Measurements from ENCODE around the gene TYW1.
"Not testable (repeated sequence)": the region's sequence is repeated elsewhere in the genome, so short reads cannot be mapped to it uniquely, and the experiment has no call there.

The TYW1 gene

DNA sequence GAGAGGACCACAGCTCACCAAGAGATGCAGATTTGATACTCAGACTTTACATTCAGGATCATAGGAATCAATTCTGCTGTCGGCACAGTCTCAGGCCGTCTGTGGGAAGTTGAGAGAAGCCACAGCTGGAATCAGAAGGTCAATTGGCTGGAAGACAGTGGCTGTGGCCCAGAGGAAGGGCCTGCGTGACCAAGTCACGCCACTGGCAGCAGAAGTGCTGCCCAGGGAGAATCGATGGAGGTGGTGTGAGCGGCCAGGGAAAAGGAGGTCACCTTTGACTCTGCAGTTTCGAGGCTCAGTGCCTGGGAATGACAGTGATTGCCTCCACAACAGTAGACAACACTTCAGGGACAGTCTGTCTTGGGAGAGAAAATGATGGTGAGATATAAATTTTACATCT is 239.6 kb downstream of the TYW1 start:
- H3K27ac ChIP-seq (ENCODE audit: low read depth, low read length) = peak overlapping the region; percentile 3
- H3K4me3 ChIP-seq (ENCODE audit: low read depth in 1 of 5, low read length in 5 of 5); H3K9ac ChIP-seq (ENCODE audit: low read length in 5 of 5); H3K9me3 ChIP-seq (ENCODE audit: control insufficient read depth in 5 of 5, low read length in 5 of 5); H3K27me3 ChIP-seq (ENCODE audit: control insufficient read depth in 5 of 5, insufficient read depth in 4 of 5, low read length in 5 of 5); H3K36me3 ChIP-seq (ENCODE audit: control insufficient read depth in 5 of 5, insufficient read depth in 5 of 5, low read length in 5 of 5); H3K4me1 ChIP-seq (ENCODE audit: control insufficient read depth in 5 of 5, insufficient read depth in 5 of 5, low read length in 5 of 5): not testable (repeated sequence)

- not testable (repeated sequence) for H3K4me3 ChIP-seq (ENCODE audit: low read depth in 1 of 5, low read length in 5 of 5); H3K4me1 ChIP-seq (ENCODE audit: control insufficient read depth in 5 of 5, insufficient read depth in 5 of 5, low read length in 5 of 5); H3K36me3 ChIP-seq (ENCODE audit: control insufficient read depth in 5 of 5, insufficient read depth in 5 of 5, low read length in 5 of 5); H3K27ac ChIP-seq (ENCODE audit: low read depth, low read length); H3K9me3 ChIP-seq (ENCODE audit: control insufficient read depth in 5 of 5, low read length in 5 of 5); H3K27me3 ChIP-seq (ENCODE audit: control insufficient read depth in 5 of 5, insufficient read depth in 4 of 5, low read length in 5 of 5); H3K9ac ChIP-seq (ENCODE audit: low read length in 5 of 5)
Observed at GRCh38 chr7:67242871-67243270, 246.2 kb downstream of the TYW1 start.

DNA sequence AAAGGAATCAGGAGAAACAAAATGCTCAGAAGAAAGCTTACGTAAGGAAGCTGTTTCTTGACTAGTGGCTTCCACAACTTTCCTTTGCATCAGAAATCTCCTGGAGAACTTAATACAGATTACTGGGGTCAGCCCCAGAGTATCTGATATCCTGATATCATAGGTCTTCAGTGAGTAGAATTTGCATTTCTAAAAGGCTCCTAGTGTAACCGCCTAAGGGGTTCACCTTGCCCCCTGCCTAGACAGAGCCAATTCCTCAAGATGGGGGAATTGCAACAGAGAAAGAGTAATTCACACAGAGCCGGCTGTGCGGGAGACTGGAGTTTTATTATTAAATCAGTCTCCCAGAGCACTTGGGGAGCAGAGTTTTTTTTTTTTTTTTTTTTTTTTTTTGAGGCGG is 251.7 kb downstream of the TYW1 start:
- H3K9me3 ChIP-seq (ENCODE audit: control insufficient read depth in 5 of 5, low read length in 5 of 5); H3K27me3 ChIP-seq (ENCODE audit: control insufficient read depth in 5 of 5, insufficient read depth in 4 of 5, low read length in 5 of 5); H3K9ac ChIP-seq (ENCODE audit: low read length in 5 of 5): not testable (repeated sequence)

GRCh38 chr7:67251986-67252558 is 255.4 kb downstream of the TYW1 start:
- Histone ChIP-seq H3K9me3 (ENCODE audit: control insufficient read depth in 5 of 5, low read length in 5 of 5) (peaks cover 0 to 7% (median 2%) of the 10 kb centered on the region in 5 donors), H3K4me1 (ENCODE audit: control insufficient read depth in 5 of 5, insufficient read depth in 5 of 5, low read length in 5 of 5) (no peaks in the 10 kb centered on the region), H3K27me3 (ENCODE audit: control insufficient read depth in 5 of 5, insufficient read depth in 4 of 5, low read length in 5 of 5) (no peaks in the 10 kb centered on the region), H3K4me3 (ENCODE audit: low read depth in 1 of 5, low read length in 5 of 5) (no peak overlapping the region), H3K9ac (ENCODE audit: low read length in 5 of 5) (no peak overlapping the region), H3K27ac (ENCODE audit: low read depth, low read length) (no peak overlapping the region), H3K36me3 (ENCODE audit: control insufficient read depth in 5 of 5, insufficient read depth in 5 of 5, low read length in 5 of 5) (no peaks in the 10 kb centered on the region)

More for the DNA sequence above, 251.7 kb downstream of the TYW1 start:
- not testable (repeated sequence) for H3K36me3 ChIP-seq (ENCODE audit: control insufficient read depth in 5 of 5, insufficient read depth in 5 of 5, low read length in 5 of 5); H3K4me1 ChIP-seq (ENCODE audit: control insufficient read depth in 5 of 5, insufficient read depth in 5 of 5, low read length in 5 of 5); H3K4me3 ChIP-seq (ENCODE audit: low read depth in 1 of 5, low read length in 5 of 5); H3K27ac ChIP-seq (ENCODE audit: low read depth, low read length)

DNA sequence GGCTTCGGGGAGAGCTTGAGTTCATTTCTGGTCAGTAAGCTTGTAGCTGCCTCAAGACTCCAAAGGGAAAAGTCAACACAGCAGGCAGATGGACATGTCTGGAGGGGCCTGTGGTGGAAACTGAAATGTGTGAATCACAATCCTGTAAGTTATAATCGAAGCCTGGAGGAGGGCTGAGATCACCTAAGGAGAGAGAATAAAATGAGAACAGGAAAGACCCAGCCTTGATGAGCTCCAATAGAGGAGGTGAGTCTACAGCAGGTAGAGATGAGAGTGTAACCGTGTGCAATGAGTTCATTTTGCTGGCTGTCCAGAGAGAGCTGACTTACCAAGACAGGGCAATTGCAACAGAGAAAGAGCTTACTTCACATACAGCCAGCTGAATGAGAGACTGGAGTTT is 258.4 kb downstream of the TYW1 start:
- not testable (repeated sequence) for H3K27me3 ChIP-seq (ENCODE audit: control insufficient read depth in 5 of 5, insufficient read depth in 4 of 5, low read length in 5 of 5); H3K9me3 ChIP-seq (ENCODE audit: control insufficient read depth in 5 of 5, low read length in 5 of 5); H3K27ac ChIP-seq (ENCODE audit: low read depth, low read length); H3K9ac ChIP-seq (ENCODE audit: low read length in 5 of 5); H3K36me3 ChIP-seq (ENCODE audit: control insufficient read depth in 5 of 5, insufficient read depth in 5 of 5, low read length in 5 of 5); H3K4me1 ChIP-seq (ENCODE audit: control insufficient read depth in 5 of 5, insufficient read depth in 5 of 5, low read length in 5 of 5); H3K4me3 ChIP-seq (ENCODE audit: low read depth in 1 of 5, low read length in 5 of 5)

GRCh38 chr7:67257779-67258178 is 261.1 kb downstream of the TYW1 start:
- not testable (repeated sequence) for H3K9ac ChIP-seq (ENCODE audit: low read length in 5 of 5); H3K27me3 ChIP-seq (ENCODE audit: control insufficient read depth in 5 of 5, insufficient read depth in 4 of 5, low read length in 5 of 5); H3K4me3 ChIP-seq (ENCODE audit: low read depth in 1 of 5, low read length in 5 of 5); H3K4me1 ChIP-seq (ENCODE audit: control insufficient read depth in 5 of 5, insufficient read depth in 5 of 5, low read length in 5 of 5); H3K9me3 ChIP-seq (ENCODE audit: control insufficient read depth in 5 of 5, low read length in 5 of 5); H3K36me3 ChIP-seq (ENCODE audit: control insufficient read depth in 5 of 5, insufficient read depth in 5 of 5, low read length in 5 of 5); H3K27ac ChIP-seq (ENCODE audit: low read depth, low read length)

DNA sequence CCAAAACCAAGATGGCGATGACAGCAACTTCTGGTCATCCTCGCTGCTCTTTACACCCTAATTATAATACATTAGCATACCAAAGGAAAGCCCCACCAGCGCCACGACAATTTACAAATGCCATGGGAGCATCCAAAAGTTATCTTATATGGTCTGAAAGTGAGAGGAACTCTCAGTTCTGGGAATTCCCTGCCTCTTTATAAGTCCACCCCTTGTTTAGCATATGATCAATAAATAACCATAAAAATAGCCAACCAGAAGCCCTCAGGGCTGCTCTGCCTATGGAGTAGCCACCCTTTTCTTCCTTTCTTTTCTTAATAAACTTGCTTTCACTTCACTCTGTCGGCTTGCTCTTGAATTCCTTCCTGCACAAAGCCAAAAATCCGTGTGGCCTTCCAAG is 262.7 kb downstream of the TYW1 start:
- H3K9ac ChIP-seq (ENCODE audit: low read length in 5 of 5); H3K9me3 ChIP-seq (ENCODE audit: control insufficient read depth in 5 of 5, low read length in 5 of 5): not testable (repeated sequence)

DNA sequence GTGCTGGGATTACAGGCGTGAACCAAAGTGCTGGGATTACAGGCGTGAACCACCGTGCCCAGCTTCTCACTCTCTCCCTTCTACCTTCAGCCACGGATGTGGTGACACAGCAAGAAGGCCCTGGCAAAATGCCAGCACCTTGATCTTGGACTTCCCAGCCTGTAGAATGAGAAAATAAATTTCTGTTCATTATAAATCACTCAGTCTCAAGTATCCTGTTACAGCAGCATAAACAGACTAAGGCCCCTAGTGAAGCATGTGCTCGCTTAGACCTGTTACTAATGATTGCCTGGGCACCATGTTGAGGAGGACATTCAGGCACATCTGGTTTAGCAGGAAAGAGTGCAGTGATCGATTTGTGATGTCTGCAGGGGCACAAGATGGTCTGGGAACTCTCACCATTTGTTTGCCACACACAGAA is 263.5 kb downstream of the TYW1 start:
- not testable (repeated sequence) for H3K27ac ChIP-seq (ENCODE audit: low read depth, low read length); H3K36me3 ChIP-seq (ENCODE audit: control insufficient read depth in 5 of 5, insufficient read depth in 5 of 5, low read length in 5 of 5); H3K4me3 ChIP-seq (ENCODE audit: low read depth in 1 of 5, low read length in 5 of 5); H3K27me3 ChIP-seq (ENCODE audit: control insufficient read depth in 5 of 5, insufficient read depth in 4 of 5, low read length in 5 of 5); H3K9me3 ChIP-seq (ENCODE audit: control insufficient read depth in 5 of 5, low read length in 5 of 5); H3K9ac ChIP-seq (ENCODE audit: low read length in 5 of 5); H3K4me1 ChIP-seq (ENCODE audit: control insufficient read depth in 5 of 5, insufficient read depth in 5 of 5, low read length in 5 of 5)

More for the DNA sequence above, 262.7 kb downstream of the TYW1 start:
- H3K4me3 ChIP-seq (ENCODE audit: low read depth in 1 of 5, low read length in 5 of 5); H3K4me1 ChIP-seq (ENCODE audit: control insufficient read depth in 5 of 5, insufficient read depth in 5 of 5, low read length in 5 of 5); H3K27ac ChIP-seq (ENCODE audit: low read depth, low read length); H3K27me3 ChIP-seq (ENCODE audit: control insufficient read depth in 5 of 5, insufficient read depth in 4 of 5, low read length in 5 of 5); H3K36me3 ChIP-seq (ENCODE audit: control insufficient read depth in 5 of 5, insufficient read depth in 5 of 5, low read length in 5 of 5): not testable (repeated sequence)

GRCh38 chr7:67264000-67264399 is 267.4 kb downstream of the TYW1 start:
- not testable (repeated sequence) for H3K27ac ChIP-seq (ENCODE audit: low read depth, low read length); H3K4me1 ChIP-seq (ENCODE audit: control insufficient read depth in 5 of 5, insufficient read depth in 5 of 5, low read length in 5 of 5); H3K27me3 ChIP-seq (ENCODE audit: control insufficient read depth in 5 of 5, insufficient read depth in 4 of 5, low read length in 5 of 5); H3K9me3 ChIP-seq (ENCODE audit: control insufficient read depth in 5 of 5, low read length in 5 of 5); H3K9ac ChIP-seq (ENCODE audit: low read length in 5 of 5); H3K36me3 ChIP-seq (ENCODE audit: control insufficient read depth in 5 of 5, insufficient read depth in 5 of 5, low read length in 5 of 5); H3K4me3 ChIP-seq (ENCODE audit: low read depth in 1 of 5, low read length in 5 of 5)

DNA sequence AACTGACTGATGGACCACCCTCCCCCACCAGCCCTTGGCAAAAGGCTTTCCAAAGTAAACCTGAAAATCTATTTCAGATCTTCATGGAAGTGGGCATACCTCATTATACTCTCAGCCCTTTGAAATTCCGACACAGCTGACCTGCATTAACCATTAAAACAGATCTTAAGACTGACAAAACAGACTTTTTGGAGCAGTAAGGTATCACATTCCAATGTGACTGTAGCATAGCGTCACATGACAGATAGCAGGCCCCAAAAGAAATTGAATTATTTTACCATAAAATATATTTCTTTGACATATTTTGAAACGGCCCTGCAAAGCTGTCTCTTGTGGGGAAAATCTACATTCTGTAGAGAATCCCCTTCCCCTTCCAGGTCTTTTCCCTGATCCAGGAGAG is 269.4 kb downstream of the TYW1 start:
- H3K9me3 ChIP-seq (ENCODE audit: control insufficient read depth in 5 of 5, low read length in 5 of 5); H3K9ac ChIP-seq (ENCODE audit: low read length in 5 of 5); H3K27ac ChIP-seq (ENCODE audit: low read depth, low read length); H3K4me3 ChIP-seq (ENCODE audit: low read depth in 1 of 5, low read length in 5 of 5); H3K27me3 ChIP-seq (ENCODE audit: control insufficient read depth in 5 of 5, insufficient read depth in 4 of 5, low read length in 5 of 5); H3K36me3 ChIP-seq (ENCODE audit: control insufficient read depth in 5 of 5, insufficient read depth in 5 of 5, low read length in 5 of 5); H3K4me1 ChIP-seq (ENCODE audit: control insufficient read depth in 5 of 5, insufficient read depth in 5 of 5, low read length in 5 of 5): not testable (repeated sequence)

- no peak overlapping the region for H3K4me3 ChIP-seq (ENCODE audit: low read depth in 1 of 5, low read length in 5 of 5)
- no peaks in the 10 kb centered on the region for H3K36me3 ChIP-seq (ENCODE audit: control insufficient read depth in 5 of 5, insufficient read depth in 5 of 5, low read length in 5 of 5)
- H3K4me1 ChIP-seq (ENCODE audit: control insufficient read depth in 5 of 5, insufficient read depth in 5 of 5, low read length in 5 of 5) = no peaks in the 10 kb centered on the region
- no peaks in the 10 kb centered on the region for H3K27me3 ChIP-seq (ENCODE audit: control insufficient read depth in 5 of 5, insufficient read depth in 4 of 5, low read length in 5 of 5)
- H3K9me3 ChIP-seq (ENCODE audit: control insufficient read depth in 5 of 5, low read length in 5 of 5) = no peaks in the 10 kb centered on the region
- no peak overlapping the region for H3K27ac ChIP-seq (ENCODE audit: low read depth, low read length)
- H3K9ac ChIP-seq (ENCODE audit: low read length in 5 of 5) = no peak overlapping the region
Observed at GRCh38 chr7:67267914-67268313, 271.3 kb downstream of the TYW1 start.
